Suprapubic skin (tissue), 4 donors: Measurements from ENCODE around the gene ABRAXAS1. TPM values are rescaled to one million over a fixed set of nuclear protein-coding genes. Genes with fewer than 3 reads are reported as not detected.

Experiments used
- DNase-seq, 2 donors: peaks; one replicate each; pipeline ENCODE4 v3.0.0-alpha.2; 2019; ENCODE audit warnings: low spot score in 2 of 2
- H3K27ac ChIP-seq: fragments of 200-600 bp; sonication (generic); one replicate; pipeline ENCODE4 v1.5.1; 2019
- H3K27me3 ChIP-seq: fragments of 200-600 bp; sonication (generic); one replicate; pipeline ENCODE4 v1.5.1; 2019
- H3K36me3 ChIP-seq: fragments of 200-600 bp; sonication (generic); one replicate; pipeline ENCODE4 v1.5.1; 2019
- H3K4me1 ChIP-seq: fragments of 200-600 bp; sonication (generic); one replicate; pipeline ENCODE4 v1.5.1; 2019
- H3K4me3 ChIP-seq: fragments of 200-600 bp; sonication (generic); one replicate; pipeline ENCODE4 v1.5.1; 2019; ENCODE audit warnings: mild to moderate bottlenecking
- H3K9me3 ChIP-seq: fragments of 200-600 bp; sonication (generic); one replicate; pipeline ENCODE4 v1.5.1; 2019
- EP300 ChIP-seq: sonication (generic); formaldehyde crosslinking; IDR thresholded peaks from one replicate; pipeline ENCODE4 v1.6.1; 2017; ENCODE audit warnings: antibody characterized with exemption
- POLR2A ChIP-seq, 2 donors: fragments of 450-650 bp; IDR thresholded peaks; one replicate each; pipeline ENCODE4 v1.6.1; 2017; ENCODE audit warnings: antibody characterized with exemption in 2 of 2, mild to moderate bottlenecking in 2 of 2, moderate library complexity in 2 of 2
- POLR2AphosphoS5 ChIP-seq, 3 donors: sonication (generic); formaldehyde crosslinking; IDR thresholded peaks; one replicate each; pipeline ENCODE4 v1.6.1; 2017; ENCODE audit warnings: antibody characterized with exemption in 3 of 3
- WGBS: methylation state at CpG from one replicate; pipeline ENCODE4 v1.1.5; 2018; 5-methylcytosine and 5-hydroxymethylcytosine counted together
- total RNA-seq, 4 donors: library from RNA; depleted of rRNA; stranded (reverse); fragments of >200 nt; gene quantifications; one replicate each; pipeline ENCODE4 v1.1.0, GENCODE V29; 2016
- TF ChIP-seq, protein P1 (sequence below), 2 donors: fragments of 200-600 bp in 1 of 2; fragments of 450-650 bp in 1 of 2; sonication (generic) in 1 of 2; IDR thresholded peaks; one replicate each; pipeline ENCODE4 v1.5.1; 2016 to 2019; ENCODE audit warnings: antibody characterized with exemption in 2 of 2, mild to moderate bottlenecking in 1 of 2, moderate library complexity in 1 of 2

Gene ABRAXAS1
- total RNA-seq, 4 donors from 2014 or later: 6.5 to 11.4 (median 10.3) TPM

GRCh38 chr4:83440148-83440814 lies 44.6 kb downstream of the ABRAXAS1 start:
- 96% methylated on average over 1 of the region's 1 CpG for WGBS
- Histone ChIP-seq H3K27ac (no peak overlapping the region), H3K4me1 (no peaks in the 10 kb centered on the region), H3K4me3 (no peak overlapping the region), H3K9me3 (no peaks in the 10 kb centered on the region), H3K36me3 (peaks cover 60% of the 10 kb centered on the region), H3K27me3 (no peaks in the 10 kb centered on the region)
- no peak for DNase-seq
- no peak for TF ChIP-seq POLR2AphosphoS5 (IDR thresholded peaks at IDR 0.05)
- TF ChIP-seq, protein P1, sequence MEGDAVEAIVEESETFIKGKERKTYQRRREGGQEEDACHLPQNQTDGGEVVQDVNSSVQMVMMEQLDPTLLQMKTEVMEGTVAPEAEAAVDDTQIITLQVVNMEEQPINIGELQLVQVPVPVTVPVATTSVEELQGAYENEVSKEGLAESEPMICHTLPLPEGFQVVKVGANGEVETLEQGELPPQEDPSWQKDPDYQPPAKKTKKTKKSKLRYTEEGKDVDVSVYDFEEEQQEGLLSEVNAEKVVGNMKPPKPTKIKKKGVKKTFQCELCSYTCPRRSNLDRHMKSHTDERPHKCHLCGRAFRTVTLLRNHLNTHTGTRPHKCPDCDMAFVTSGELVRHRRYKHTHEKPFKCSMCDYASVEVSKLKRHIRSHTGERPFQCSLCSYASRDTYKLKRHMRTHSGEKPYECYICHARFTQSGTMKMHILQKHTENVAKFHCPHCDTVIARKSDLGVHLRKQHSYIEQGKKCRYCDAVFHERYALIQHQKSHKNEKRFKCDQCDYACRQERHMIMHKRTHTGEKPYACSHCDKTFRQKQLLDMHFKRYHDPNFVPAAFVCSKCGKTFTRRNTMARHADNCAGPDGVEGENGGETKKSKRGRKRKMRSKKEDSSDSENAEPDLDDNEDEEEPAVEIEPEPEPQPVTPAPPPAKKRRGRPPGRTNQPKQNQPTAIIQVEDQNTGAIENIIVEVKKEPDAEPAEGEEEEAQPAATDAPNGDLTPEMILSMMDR (IDR thresholded peaks at IDR 0.05): no peak

DNA sequence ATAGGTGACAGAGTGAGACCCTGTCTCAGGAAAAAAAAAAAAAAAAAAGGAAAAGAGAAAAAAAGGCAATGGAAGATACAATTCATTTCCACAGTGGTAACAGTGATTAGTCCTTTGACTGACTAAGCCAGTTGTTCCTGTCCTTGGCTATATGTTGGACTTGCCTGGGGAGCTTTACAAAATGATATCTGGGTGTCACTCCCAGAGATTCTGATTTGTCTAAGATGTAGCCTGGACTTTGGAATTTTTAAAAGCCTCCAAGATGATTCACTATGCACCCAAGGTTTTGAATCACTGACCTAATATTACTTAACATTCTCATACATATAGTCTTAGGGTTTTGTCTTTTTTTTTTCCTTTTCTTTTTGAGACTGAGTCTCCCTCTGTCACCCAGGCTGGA lies 46.2 kb downstream of the ABRAXAS1 start:
- H3K4me1 ChIP-seq: no peaks in the 10 kb centered on the region
- no peak overlapping the region for H3K27ac ChIP-seq
- H3K36me3 ChIP-seq: peaks cover 54% of the 10 kb centered on the region
- no peaks in the 10 kb centered on the region for H3K9me3 ChIP-seq
- H3K27me3 ChIP-seq: no peaks in the 10 kb centered on the region
- H3K4me3 ChIP-seq: no peak overlapping the region
- DNase-seq: no peak
- TF ChIP-seq EP300 (no peak), POLR2A (IDR thresholded peaks at IDR 0.05) (no peak), POLR2AphosphoS5 (IDR thresholded peaks at IDR 0.05) (no peak)
- TF ChIP-seq, protein P1 (IDR thresholded peaks at IDR 0.05): no peak

GRCh38 chr4:83436680-83437079 lies 48.2 kb downstream of the ABRAXAS1 start:
- WGBS: 94% methylated on average over 4 of the region's 4 CpGs
- H3K36me3 ChIP-seq: peaks cover 42% of the 10 kb centered on the region
- no peaks in the 10 kb centered on the region for H3K9me3 ChIP-seq
- no peaks in the 10 kb centered on the region for H3K4me1 ChIP-seq
- H3K27me3 ChIP-seq: no peaks in the 10 kb centered on the region
- H3K27ac ChIP-seq: no peak overlapping the region
- DNase-seq: no peak
- no peak overlapping the region for H3K4me3 ChIP-seq
- TF ChIP-seq, protein P1 (IDR thresholded peaks at IDR 0.05): no peak
- no peak for TF ChIP-seq POLR2A (IDR thresholded peaks at IDR 0.05)
- no peak for TF ChIP-seq EP300
- TF ChIP-seq POLR2AphosphoS5 (IDR thresholded peaks at IDR 0.05): no peak

DNA sequence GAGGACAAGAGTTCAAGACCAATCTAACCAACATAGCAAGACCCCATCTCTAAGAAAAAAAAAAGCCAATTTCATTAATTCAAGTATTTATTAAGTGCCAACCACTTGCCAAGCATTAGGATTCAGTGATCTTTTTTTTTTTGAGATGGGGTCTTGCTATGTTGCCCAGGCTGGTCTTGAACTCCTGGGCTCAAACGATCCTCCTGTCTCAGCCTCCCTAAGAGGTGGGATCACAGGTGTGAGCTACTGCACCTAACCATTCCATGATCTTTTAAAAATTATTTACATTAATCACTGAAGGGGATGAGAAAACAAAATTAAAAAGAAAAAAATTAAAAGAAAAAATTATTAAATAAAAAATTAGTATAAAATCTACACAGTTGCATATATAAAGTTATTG lies 53.7 kb downstream of the ABRAXAS1 start:
- Histone ChIP-seq H3K4me1 (no peaks in the 10 kb centered on the region), H3K27me3 (no peaks in the 10 kb centered on the region), H3K27ac (no peak overlapping the region), H3K4me3 (no peak overlapping the region), H3K9me3 (no peaks in the 10 kb centered on the region), H3K36me3 (peaks cover 49% of the 10 kb centered on the region)
- no peak for DNase-seq
- TF ChIP-seq, protein P1 (IDR thresholded peaks at IDR 0.05): no peak
- TF ChIP-seq EP300 (no peak), POLR2AphosphoS5 (IDR thresholded peaks at IDR 0.05) (no peak), POLR2A (IDR thresholded peaks at IDR 0.05) (no peak)
- WGBS: 97% methylated on average over 1 of the region's 1 CpG

DNA sequence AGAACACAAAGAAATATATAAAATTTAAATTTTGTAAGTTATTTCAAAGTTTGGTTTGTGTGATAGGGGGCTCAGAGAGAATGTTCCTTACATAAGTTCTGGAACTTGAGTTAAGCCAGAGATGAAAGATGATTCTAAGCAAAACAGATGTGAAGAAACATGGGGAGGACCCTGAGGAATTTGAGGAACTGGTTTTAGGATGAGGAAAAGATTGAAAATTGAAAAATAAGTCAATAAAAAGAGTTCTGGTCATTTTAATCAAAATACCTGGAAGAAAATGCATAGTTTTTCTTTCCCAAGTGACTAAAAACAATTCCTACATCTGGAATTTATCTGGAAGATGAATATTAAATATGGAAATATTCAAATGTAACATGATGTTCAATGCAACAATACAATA lies 66.7 kb downstream of the ABRAXAS1 start:
- TF ChIP-seq POLR2AphosphoS5 (IDR thresholded peaks at IDR 0.05): no peak
- no peak for TF ChIP-seq EP300
- TF ChIP-seq, protein P1 (IDR thresholded peaks at IDR 0.05): no peak
- TF ChIP-seq POLR2A (IDR thresholded peaks at IDR 0.05): no peak
- no peak for DNase-seq
- H3K36me3 ChIP-seq: peaks cover 70% of the 10 kb centered on the region

More for the DNA sequence above, 66.7 kb downstream of the ABRAXAS1 start:
- Histone ChIP-seq H3K4me1 (no peaks in the 10 kb centered on the region), H3K27me3 (no peaks in the 10 kb centered on the region), H3K9me3 (no peaks in the 10 kb centered on the region), H3K4me3 (no peak overlapping the region), H3K27ac (no peak overlapping the region)
